ENCODE results near the gene CDC7. TPM values are rescaled to one million over a fixed set of nuclear protein-coding genes. Genes with fewer than 3 reads are reported as not detected.
A peak's percentile ranks its signal among the peaks of the same experiment; 100 is the strongest.

Gene CDC7
- total RNA-seq, 1 donor from 2014 or later = 4.0 TPM

DNA sequence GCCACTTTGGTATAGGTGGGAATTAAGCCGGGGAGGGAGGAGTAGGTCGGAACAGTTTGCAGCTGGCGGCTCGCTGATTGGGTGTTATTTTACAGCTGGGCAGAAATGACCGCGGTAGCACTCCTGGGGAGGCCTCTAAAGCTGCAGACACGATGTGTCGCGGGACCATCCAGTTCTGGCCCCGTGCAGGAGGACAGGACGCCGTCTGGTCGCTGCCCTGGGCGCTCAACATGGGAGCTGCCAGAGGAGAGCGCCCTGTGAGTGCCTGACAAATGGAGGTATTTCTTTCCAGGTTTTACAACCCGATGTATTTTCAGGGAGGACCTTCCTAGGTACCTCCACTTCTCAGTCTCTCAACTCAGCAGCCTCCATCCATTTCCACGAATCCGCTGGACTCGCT is 46.2 kb downstream of the CDC7 start:
- peaks cover 15% of the 10 kb centered on the region for H3K27me3 ChIP-seq (ENCODE audit: insufficient read depth, low read length)
- H4K20me1 ChIP-seq (ENCODE audit: insufficient read depth, low read length) = no peaks in the 10 kb centered on the region
- FAIRE-seq = no peak
- Mint-ChIP-seq H3K4me3 (ENCODE audit: unreplicated experiment) (no peak overlapping the region), H3K4me1 (ENCODE audit: low read depth, unreplicated experiment) (no peaks in the 10 kb centered on the region), H3K9me3 (ENCODE audit: unreplicated experiment) (peaks cover 2% of the 10 kb centered on the region), H3K27ac (ENCODE audit: unreplicated experiment) (peak overlapping the region; percentile 48), H3K36me3 (ENCODE audit: low read depth, unreplicated experiment) (peaks cover 2% of the 10 kb centered on the region), H3K27me3 (ENCODE audit: low read depth, unreplicated experiment) (peaks cover 32% of the 10 kb centered on the region)
- DNase-seq (ENCODE audit: low read depth) = no peak
- H3K9ac ChIP-seq (ENCODE audit: low read length) = no peak overlapping the region
- H3K27ac ChIP-seq (ENCODE audit: low read depth, low read length) = no peak overlapping the region
- H2AFZ ChIP-seq (ENCODE audit: low read depth, low read length) = peak overlapping the region; percentile 19
- TF ChIP-seq EZH2 (IDR thresholded peaks at IDR 0.05; ENCODE audit: insufficient read depth, low read length) = no peak
- TF ChIP-seq, protein P1, sequence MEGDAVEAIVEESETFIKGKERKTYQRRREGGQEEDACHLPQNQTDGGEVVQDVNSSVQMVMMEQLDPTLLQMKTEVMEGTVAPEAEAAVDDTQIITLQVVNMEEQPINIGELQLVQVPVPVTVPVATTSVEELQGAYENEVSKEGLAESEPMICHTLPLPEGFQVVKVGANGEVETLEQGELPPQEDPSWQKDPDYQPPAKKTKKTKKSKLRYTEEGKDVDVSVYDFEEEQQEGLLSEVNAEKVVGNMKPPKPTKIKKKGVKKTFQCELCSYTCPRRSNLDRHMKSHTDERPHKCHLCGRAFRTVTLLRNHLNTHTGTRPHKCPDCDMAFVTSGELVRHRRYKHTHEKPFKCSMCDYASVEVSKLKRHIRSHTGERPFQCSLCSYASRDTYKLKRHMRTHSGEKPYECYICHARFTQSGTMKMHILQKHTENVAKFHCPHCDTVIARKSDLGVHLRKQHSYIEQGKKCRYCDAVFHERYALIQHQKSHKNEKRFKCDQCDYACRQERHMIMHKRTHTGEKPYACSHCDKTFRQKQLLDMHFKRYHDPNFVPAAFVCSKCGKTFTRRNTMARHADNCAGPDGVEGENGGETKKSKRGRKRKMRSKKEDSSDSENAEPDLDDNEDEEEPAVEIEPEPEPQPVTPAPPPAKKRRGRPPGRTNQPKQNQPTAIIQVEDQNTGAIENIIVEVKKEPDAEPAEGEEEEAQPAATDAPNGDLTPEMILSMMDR (IDR thresholded peaks at IDR 0.05; ENCODE audit: insufficient read depth, low read depth, low read length) = no peak
- H3K9me3 ChIP-seq (ENCODE audit: insufficient read depth, low read depth, low read length) = no peaks in the 10 kb centered on the region
- H3K4me2 ChIP-seq (ENCODE audit: low read length) = no peak overlapping the region
- H3K4me1 ChIP-seq (ENCODE audit: insufficient read depth, low read length) = no peaks in the 10 kb centered on the region
- no peaks in the 10 kb centered on the region for H3K36me3 ChIP-seq (ENCODE audit: insufficient read depth, low read length)
- no peak overlapping the region for H3K4me3 ChIP-seq (ENCODE audit: insufficient read depth, low read depth, low read length)
- H3K79me2 ChIP-seq (ENCODE audit: insufficient read depth, low read length) = no peaks in the 10 kb centered on the region

DNA sequence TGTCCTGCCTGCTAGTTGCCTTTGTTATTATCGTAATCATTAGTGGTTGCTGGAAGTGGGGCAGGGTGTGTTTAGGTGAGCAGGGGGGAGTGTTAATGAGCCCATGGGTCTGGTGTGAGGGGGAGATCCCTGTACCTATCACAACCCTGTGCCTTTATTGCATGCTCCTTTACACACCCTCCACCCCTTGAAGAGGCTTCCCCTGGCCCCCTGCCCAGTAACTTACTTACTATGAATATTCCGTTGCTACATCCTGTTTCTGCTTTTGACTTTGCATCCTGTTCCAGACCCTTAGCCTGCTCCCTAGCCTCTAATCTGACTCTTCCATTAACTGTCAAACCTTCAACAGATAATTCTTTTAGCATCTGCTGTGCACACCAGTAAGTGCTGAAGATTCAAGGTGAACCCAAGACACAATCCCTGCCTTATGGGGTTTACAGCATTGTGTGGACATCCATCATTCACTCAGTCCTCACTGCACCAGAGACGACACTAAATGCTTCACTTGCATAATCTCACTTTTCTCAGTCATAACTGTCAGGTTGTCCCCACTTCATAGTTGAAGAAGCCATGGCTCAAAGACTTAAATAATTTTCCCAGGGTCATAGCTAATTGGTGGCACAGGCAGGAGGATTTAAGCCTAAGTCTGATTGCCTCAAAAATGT is 47.9 kb downstream of the CDC7 start:
- Histone ChIP-seq H3K4me2 (ENCODE audit: low read length) (no peak overlapping the region), H3K9ac (ENCODE audit: low read length) (no peak overlapping the region), H3K9me3 (ENCODE audit: insufficient read depth, low read depth, low read length) (no peaks in the 10 kb centered on the region), H3K4me1 (ENCODE audit: insufficient read depth, low read length) (no peaks in the 10 kb centered on the region), H3K4me3 (ENCODE audit: insufficient read depth, low read depth, low read length) (no peak overlapping the region), H3K27me3 (ENCODE audit: insufficient read depth, low read length) (peaks cover 15% of the 10 kb centered on the region), H3K36me3 (ENCODE audit: insufficient read depth, low read length) (no peaks in the 10 kb centered on the region), H4K20me1 (ENCODE audit: insufficient read depth, low read length) (no peaks in the 10 kb centered on the region), H2AFZ (ENCODE audit: low read depth, low read length) (no peak overlapping the region), H3K27ac (ENCODE audit: low read depth, low read length) (no peak overlapping the region), H3K79me2 (ENCODE audit: insufficient read depth, low read length) (no peaks in the 10 kb centered on the region)
- Mint-ChIP-seq H3K4me3 (ENCODE audit: unreplicated experiment) (no peak overlapping the region), H3K4me1 (ENCODE audit: low read depth, unreplicated experiment) (peaks cover 10% of the 10 kb centered on the region), H3K36me3 (ENCODE audit: low read depth, unreplicated experiment) (peaks cover 2% of the 10 kb centered on the region), H3K27me3 (ENCODE audit: low read depth, unreplicated experiment) (peaks cover 32% of the 10 kb centered on the region), H3K9me3 (ENCODE audit: unreplicated experiment) (peaks cover 2% of the 10 kb centered on the region), H3K27ac (ENCODE audit: unreplicated experiment) (no peak overlapping the region)
- FAIRE-seq (no peak), DNase-seq (ENCODE audit: low read depth) (no peak)
- TF ChIP-seq EZH2 (IDR thresholded peaks at IDR 0.05; ENCODE audit: insufficient read depth, low read length) = no peak
- TF ChIP-seq, protein P1 (IDR thresholded peaks at IDR 0.05; ENCODE audit: insufficient read depth, low read depth, low read length) = no peak

DNA sequence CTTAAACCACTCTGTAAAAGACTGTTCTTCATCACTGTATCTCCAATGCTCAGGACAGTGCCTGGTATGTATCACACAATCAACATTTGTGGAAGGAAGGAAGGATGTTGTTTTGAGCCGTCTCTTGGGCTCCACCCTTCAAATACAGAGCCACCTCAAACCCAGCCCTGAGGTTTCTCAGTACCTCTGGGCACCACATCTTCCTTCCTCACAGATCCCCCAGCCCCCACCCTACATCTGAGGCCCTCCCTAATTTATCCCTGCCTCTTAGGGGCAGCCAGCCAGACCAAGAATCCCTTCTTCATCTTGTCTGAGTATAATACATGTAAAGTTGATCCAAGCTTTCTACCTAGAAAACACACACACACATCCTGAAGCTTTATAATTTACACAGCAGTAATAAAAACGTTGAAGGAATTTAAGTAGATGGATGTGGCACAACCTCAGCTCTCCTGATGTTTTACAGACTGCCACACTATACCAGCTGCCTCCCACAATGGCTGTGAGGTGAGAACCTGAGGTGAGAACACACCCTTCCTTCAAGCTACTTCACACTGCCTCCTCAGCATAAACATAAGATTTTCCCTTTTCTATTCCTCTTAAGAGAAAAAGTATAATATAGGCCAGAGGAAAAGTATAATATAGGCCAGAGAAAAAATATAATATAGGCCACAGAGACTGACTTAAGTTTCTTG is 48.5 kb downstream of the CDC7 start:
- Histone ChIP-seq H4K20me1 (ENCODE audit: insufficient read depth, low read length) (no peaks in the 10 kb centered on the region), H3K36me3 (ENCODE audit: insufficient read depth, low read length) (no peaks in the 10 kb centered on the region), H3K9ac (ENCODE audit: low read length) (no peak overlapping the region), H3K27me3 (ENCODE audit: insufficient read depth, low read length) (peaks cover 15% of the 10 kb centered on the region), H3K79me2 (ENCODE audit: insufficient read depth, low read length) (no peaks in the 10 kb centered on the region), H3K27ac (ENCODE audit: low read depth, low read length) (no peak overlapping the region), H3K4me1 (ENCODE audit: insufficient read depth, low read length) (no peaks in the 10 kb centered on the region), H3K9me3 (ENCODE audit: insufficient read depth, low read depth, low read length) (no peaks in the 10 kb centered on the region), H3K4me3 (ENCODE audit: insufficient read depth, low read depth, low read length) (no peak overlapping the region), H3K4me2 (ENCODE audit: low read length) (no peak overlapping the region), H2AFZ (ENCODE audit: low read depth, low read length) (no peak overlapping the region)
- H3K4me1 Mint-ChIP-seq (ENCODE audit: low read depth, unreplicated experiment) = peaks cover 10% of the 10 kb centered on the region
- no peak for TF ChIP-seq EZH2 (IDR thresholded peaks at IDR 0.05; ENCODE audit: insufficient read depth, low read length)
- TF ChIP-seq, protein P1 (IDR thresholded peaks at IDR 0.05; ENCODE audit: insufficient read depth, low read depth, low read length) = no peak
- FAIRE-seq = no peak
- no peak overlapping the region for H3K4me3 Mint-ChIP-seq (ENCODE audit: unreplicated experiment)
- peaks cover 2% of the 10 kb centered on the region for H3K9me3 Mint-ChIP-seq (ENCODE audit: unreplicated experiment)
- no peak overlapping the region for H3K27ac Mint-ChIP-seq (ENCODE audit: unreplicated experiment)
- H3K36me3 Mint-ChIP-seq (ENCODE audit: low read depth, unreplicated experiment) = peaks cover 2% of the 10 kb centered on the region
- H3K27me3 Mint-ChIP-seq (ENCODE audit: low read depth, unreplicated experiment) = peaks cover 32% of the 10 kb centered on the region
- DNase-seq (ENCODE audit: low read depth) = no peak

Measured in astrocyte (in vitro differentiated cells and primary cell).